Neural progenitor cell (in vitro differentiated cells): ENCODE measurements around the gene SLCO3A1.

Source experiments
- EZH2phosphoT487 ChIP-seq: fragments of 200-600 bp; sonication (generic); IDR thresholded peaks from 2 replicates; pipeline ENCODE4 v1.6.1; 2017; ENCODE audit warnings: antibody characterized with exemption
- TF ChIP-seq, protein P1 (sequence below): fragments of 200-600 bp; sonication (generic); IDR thresholded peaks from 2 replicates; pipeline ENCODE4 v1.5.1; 2017; ENCODE audit warnings: antibody characterized with exemption, mild to moderate bottlenecking

GRCh38 chr15:92101708-92102394, 248.3 kb downstream of the SLCO3A1 start:
- TF ChIP-seq, protein P1, sequence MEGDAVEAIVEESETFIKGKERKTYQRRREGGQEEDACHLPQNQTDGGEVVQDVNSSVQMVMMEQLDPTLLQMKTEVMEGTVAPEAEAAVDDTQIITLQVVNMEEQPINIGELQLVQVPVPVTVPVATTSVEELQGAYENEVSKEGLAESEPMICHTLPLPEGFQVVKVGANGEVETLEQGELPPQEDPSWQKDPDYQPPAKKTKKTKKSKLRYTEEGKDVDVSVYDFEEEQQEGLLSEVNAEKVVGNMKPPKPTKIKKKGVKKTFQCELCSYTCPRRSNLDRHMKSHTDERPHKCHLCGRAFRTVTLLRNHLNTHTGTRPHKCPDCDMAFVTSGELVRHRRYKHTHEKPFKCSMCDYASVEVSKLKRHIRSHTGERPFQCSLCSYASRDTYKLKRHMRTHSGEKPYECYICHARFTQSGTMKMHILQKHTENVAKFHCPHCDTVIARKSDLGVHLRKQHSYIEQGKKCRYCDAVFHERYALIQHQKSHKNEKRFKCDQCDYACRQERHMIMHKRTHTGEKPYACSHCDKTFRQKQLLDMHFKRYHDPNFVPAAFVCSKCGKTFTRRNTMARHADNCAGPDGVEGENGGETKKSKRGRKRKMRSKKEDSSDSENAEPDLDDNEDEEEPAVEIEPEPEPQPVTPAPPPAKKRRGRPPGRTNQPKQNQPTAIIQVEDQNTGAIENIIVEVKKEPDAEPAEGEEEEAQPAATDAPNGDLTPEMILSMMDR = no peak
- TF ChIP-seq EZH2phosphoT487 = no peak
